HuH-7 (cell line): ENCODE results near the gene CLDN5.
"Not testable (repeated sequence)": the region's sequence is repeated elsewhere in the genome, so short reads cannot be mapped to it uniquely, and the experiment has no call there.

Experiments
- DNase-seq: peaks from one replicate; pipeline ENCODE4 v3.0.0; 2011; ENCODE audit warnings: low spot score

The CLDN5 gene

GRCh38 chr22:19548427-19548826 is 24.2 kb upstream of the CLDN5 start:
- not testable (repeated sequence) for DNase-seq

GRCh38 chr22:19547620-19548019 is 23.4 kb upstream of the CLDN5 start:
- no peak for DNase-seq

GRCh38 chr22:19546680-19547079 is 22.5 kb upstream of the CLDN5 start:
- no peak for DNase-seq

- DNase-seq: no peak
Measured at GRCh38 chr22:19545935-19546207, 21.7 kb upstream of the CLDN5 start.

- DNase-seq: no peak
Measured at GRCh38 chr22:19543970-19544708, 19.9 kb upstream of the CLDN5 start.

- no peak for DNase-seq
Measured at GRCh38 chr22:19540394-19540793, 16.2 kb upstream of the CLDN5 start.

GRCh38 chr22:19537941-19538488 is 13.8 kb upstream of the CLDN5 start:
- DNase-seq: no peak

- DNase-seq: no peak
Measured at GRCh38 chr22:19536564-19536963, 12.4 kb upstream of the CLDN5 start.

- no peak for DNase-seq
Measured at GRCh38 chr22:19535001-19535400, 10.8 kb upstream of the CLDN5 start.

- DNase-seq: no peak
Measured at GRCh38 chr22:19533857-19534256, 9.6 kb upstream of the CLDN5 start.

GRCh38 chr22:19533049-19533626 is 8.9 kb upstream of the CLDN5 start:
- no peak for DNase-seq

GRCh38 chr22:19531327-19531726 is 7.1 kb upstream of the CLDN5 start:
- DNase-seq: not testable (repeated sequence)

GRCh38 chr22:19530751-19531150 is 6.5 kb upstream of the CLDN5 start:
- no peak for DNase-seq

- no peak for DNase-seq
Measured at GRCh38 chr22:19529811-19530210, 5.6 kb upstream of the CLDN5 start.

- DNase-seq: no peak
Measured at GRCh38 chr22:19527861-19528417, 3.7 kb upstream of the CLDN5 start.

GRCh38 chr22:19527321-19527721 is 3.1 kb upstream of the CLDN5 start:
- no peak for DNase-seq

- DNase-seq: no peak
Measured at GRCh38 chr22:19526702-19527111, 2.5 kb upstream of the CLDN5 start.

GRCh38 chr22:19526076-19526701 is 2.0 kb upstream of the CLDN5 start:
- no peak for DNase-seq

GRCh38 chr22:19525666-19526065 is 1.5 kb upstream of the CLDN5 start:
- no peak for DNase-seq

- DNase-seq: no peak
Measured at GRCh38 chr22:19525116-19525660, 978 bp upstream of the CLDN5 start.

- DNase-seq: no peak
Measured at GRCh38 chr22:19523240-19524169, 705 bp downstream of the CLDN5 start.

GRCh38 chr22:19522881-19523239 is 1.4 kb downstream of the CLDN5 start:
- no peak for DNase-seq
